Measurements from ENCODE around the gene PARD3B.

The PARD3B gene

DNA sequence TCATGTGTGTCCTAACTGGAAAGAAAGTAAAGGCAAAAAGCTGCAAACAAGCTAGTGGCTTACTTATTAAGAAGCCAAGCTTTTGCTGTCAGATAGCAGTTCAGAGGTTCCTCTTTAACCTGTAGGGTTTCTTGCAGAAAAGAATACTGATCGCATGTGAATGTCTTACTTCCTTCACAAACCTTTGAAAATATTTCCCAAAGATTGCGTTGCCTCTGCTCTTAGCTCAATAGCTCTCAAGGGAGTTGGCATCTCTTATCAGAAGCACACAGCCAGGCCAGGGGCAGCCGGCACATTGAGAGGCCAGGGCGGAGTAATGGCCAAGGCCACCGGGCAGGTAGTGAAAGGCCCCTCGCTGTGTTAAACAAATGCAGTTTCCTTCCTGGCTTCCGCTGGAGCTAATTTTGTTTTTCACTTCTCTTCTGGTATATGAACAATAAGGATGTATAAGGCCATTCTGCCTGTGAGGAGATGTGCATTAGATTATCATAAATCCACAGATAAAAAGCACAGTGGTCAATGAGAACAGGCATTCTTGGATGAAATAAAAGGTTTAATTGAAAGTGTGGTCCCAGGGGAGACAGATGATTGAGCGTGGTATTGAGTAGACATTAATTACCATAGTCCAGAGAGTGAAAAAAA is 594.7 kb downstream of the PARD3B start:
- no peak for DNase-seq (ENCODE audit: low read depth)

GRCh38 chr2:205141381-205141780 is 596.1 kb downstream of the PARD3B start:
- no peak for DNase-seq (ENCODE audit: low read depth)

DNA sequence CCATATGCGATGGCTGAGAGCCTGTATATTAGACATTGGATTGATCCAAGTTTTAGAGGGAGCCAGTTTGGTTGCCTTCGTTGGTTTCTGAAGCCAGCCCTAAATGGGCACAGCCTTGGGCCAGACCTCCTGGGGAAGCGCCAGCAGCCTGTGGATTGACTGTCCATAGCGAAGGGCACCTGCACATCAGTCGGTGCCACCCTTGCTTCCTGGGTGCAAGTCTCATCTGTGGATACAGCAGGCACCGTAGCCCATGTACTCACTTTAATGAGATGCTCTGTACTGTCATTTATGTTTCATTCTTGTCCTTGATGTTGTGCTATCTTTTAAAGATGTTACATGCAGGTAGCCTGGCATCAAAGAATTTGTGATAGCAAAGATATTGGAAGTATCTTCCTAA is 600.6 kb downstream of the PARD3B start:
- DNase-seq (ENCODE audit: low read depth): no peak

DNA sequence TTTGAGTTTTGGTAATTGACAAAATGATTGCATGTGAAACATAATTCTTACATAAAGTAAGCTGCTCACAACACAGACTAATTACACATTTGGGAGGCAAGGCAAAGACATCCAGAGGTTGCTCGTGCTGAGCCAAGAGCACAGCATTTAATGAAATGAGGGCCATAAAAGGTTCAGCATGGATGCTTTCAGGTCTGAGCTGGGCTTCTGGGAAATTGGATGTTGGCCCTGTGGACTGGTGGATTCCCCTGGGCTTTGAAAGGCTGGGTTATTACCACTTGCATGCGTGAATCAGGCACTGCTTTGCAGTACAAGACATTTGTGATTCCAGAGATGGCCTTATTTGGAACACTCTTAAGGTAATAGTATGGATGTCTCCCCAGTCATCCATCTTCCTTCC is 603.5 kb downstream of the PARD3B start:
- no peak for DNase-seq (ENCODE audit: low read depth)

DNA sequence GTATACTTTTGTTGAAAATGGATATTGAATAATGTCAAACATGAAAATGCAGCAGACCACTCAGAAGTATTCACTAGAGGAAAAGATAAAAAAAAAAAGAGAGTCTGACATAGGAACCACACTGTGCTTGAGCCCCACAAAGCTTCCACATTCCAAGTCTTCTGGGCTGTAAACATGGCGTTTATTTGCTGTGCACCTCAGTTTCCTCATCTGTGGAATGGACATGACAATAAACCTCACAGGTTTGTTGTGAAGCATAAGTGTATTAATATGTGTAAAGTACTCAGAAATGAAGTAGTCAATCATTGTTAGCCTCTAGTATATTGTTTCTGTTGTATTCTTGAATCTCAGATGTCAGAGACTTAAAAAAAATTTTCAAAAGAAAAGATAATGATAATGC is 611.2 kb downstream of the PARD3B start:
- no peak for DNase-seq (ENCODE audit: low read depth)

DNA sequence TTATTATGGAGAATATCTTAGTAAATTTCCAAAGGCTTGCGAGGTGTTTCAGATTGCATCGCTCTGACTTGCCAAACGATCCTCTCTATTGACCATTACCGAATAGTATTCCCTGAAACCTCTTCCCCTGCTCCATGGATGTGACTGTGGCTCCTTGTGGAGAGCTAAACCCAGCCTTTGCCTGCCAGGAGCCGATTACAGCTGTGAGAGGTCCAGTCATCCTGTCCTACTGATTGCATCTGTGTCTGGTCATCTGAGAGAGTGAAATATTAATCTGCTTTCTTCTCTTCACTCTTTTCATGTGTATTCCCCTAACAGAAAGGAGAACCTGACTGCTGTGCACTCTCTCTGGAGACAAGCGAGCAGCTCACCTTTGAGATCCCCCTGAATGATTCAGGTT is 613.1 kb downstream of the PARD3B start:
- no peak for DNase-seq (ENCODE audit: low read depth)

GRCh38 chr2:205161156-205161839 is 616.0 kb downstream of the PARD3B start:
- DNase-seq (ENCODE audit: low read depth): no peak

DNA sequence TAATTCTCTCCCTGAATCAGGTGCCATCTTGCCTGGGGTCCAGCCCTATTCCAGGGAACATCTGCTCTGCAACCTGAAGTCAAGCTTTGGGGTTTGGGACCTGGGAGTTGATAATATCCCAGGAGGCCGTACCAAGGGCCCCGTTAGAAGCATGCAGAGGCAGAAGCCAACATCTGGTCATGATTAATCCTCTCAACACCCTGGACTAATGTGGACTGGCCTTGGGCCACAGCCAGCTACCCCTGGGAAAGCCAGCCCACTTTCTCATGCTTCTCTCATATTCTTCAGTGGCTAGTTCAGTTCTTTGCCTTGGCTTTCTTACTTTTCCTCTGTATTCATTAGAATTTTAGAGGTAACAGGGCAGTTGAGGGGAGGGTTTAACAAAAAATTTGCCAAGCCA is 621.5 kb downstream of the PARD3B start:
- no peak for DNase-seq (ENCODE audit: low read depth)

DNA sequence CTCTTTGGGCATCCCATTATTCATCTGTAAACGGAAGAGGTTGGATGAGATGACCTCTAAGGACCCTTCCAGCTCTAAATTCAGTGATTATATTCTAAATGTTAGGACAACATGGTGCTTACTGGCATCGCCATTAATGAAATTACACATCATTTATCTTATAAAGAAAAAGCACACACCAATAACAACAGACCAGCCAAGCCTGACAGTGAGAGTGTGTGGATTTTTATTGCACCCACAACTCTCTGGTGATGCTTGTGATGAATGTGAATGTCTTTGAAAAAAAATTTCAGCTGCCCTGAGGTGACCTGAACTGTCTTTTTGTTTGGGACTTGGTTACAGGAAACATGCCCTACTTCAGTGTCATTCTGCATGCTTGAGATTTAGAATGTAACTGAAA is 623.7 kb downstream of the PARD3B start:
- no peak for DNase-seq (ENCODE audit: low read depth)

DNA sequence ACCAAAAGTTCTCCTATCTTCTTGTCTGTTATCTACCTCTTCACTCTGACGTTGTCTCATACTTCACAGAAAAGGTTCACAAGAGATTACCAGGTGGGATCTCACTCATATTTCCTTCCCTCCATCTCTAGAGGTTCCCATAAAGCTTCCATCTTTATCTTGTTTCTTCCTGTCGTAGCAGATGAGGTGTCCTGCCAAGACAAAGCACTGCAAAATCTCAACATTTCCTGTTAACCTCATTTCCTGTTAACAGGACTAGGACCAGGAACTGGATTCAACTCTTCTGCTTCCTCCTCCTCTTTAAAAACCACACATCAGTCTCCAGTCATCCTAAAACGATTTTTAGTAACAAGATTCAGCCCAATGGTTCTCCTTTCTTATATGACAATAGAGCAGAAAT is 624.2 kb downstream of the PARD3B start:
- DNase-seq (ENCODE audit: low read depth): no peak

DNA sequence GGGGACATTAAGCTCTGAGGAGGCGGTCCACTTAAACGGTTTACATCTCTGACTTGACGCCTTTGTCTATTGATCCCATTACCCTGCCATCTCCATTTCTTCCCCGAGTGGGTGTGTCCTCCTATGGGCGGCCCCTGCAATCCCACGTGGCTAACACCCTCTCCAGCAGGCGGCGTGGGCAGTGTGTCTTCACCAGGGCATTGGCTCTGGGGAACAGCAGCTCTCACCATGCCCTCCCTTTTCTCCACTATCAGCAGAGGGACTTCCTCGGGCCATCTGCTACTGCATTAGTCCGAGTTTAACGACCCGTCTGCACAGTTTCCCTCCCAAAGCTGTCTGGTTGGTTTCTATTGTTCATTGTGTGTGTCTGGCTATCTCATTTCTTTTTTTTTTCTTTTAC is 625.1 kb downstream of the PARD3B start:
- DNase-seq (ENCODE audit: low read depth): no peak

- DNase-seq (ENCODE audit: low read depth): no peak
Measured at GRCh38 chr2:205171261-205171940, 626.1 kb downstream of the PARD3B start.

DNA sequence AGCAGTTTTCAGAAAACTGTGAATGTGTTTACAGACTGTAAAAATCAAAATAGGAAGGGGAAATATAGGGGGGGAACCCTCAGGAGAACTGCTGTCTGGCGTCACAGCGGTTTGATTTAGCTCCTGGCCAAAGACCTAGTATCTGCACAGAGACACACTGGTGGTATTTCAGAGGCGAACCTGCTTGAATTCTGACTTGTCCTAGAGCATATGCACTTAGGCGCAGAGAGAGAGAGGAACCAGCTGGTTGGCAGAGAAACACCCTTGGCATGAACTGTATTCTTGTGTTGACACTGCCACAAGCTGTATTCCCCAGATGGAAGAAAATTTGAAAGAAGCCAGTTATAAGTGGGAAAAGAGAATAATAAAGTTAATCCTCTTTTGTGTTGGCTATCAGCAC is 630.6 kb downstream of the PARD3B start:
- no peak for DNase-seq (ENCODE audit: low read depth)

- DNase-seq (ENCODE audit: low read depth): no peak
Measured at GRCh38 chr2:205176546-205176945, 631.3 kb downstream of the PARD3B start.

- no peak for DNase-seq (ENCODE audit: low read depth)
Measured at GRCh38 chr2:205177546-205177945, 632.3 kb downstream of the PARD3B start.

DNA sequence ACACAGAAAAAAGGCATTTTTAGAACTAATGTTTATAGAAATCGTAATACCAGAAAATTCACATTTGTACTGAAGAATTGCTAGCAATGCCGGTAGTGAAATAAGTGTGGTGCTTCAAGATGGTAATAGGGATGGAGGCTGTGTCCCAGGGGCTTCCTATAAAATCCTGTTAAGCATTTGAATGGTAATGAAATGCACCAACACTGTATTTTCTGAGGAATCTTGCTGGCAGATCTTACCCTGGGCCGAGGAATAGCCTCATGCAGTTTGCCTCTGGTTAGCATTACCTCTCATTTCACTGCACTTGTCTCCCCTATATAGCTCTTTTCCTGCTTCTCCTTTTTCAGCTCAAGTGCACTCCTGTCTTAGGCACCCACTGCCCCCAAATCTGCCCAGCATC is 635.5 kb downstream of the PARD3B start:
- no peak for DNase-seq (ENCODE audit: low read depth)

DNA sequence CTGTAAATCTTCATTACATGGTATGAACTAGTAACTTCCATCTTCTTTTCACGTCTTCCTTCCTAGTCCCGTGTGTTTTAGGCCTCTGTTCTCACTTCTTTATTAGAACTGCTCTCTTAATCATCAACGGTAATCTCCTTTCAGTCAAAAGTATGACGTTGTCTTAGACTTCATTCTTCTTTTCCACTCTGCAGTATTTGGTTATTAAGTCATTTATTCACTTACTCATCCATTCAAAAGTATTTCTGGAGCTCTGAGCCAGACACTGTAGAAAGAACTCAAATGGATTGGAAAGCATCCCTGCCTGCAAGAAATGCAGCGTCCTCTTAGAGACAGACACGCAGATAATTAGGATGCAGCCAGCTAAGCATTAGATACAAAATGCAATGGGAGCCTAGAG is 642.5 kb downstream of the PARD3B start:
- DNase-seq (ENCODE audit: low read depth): no peak

DNA sequence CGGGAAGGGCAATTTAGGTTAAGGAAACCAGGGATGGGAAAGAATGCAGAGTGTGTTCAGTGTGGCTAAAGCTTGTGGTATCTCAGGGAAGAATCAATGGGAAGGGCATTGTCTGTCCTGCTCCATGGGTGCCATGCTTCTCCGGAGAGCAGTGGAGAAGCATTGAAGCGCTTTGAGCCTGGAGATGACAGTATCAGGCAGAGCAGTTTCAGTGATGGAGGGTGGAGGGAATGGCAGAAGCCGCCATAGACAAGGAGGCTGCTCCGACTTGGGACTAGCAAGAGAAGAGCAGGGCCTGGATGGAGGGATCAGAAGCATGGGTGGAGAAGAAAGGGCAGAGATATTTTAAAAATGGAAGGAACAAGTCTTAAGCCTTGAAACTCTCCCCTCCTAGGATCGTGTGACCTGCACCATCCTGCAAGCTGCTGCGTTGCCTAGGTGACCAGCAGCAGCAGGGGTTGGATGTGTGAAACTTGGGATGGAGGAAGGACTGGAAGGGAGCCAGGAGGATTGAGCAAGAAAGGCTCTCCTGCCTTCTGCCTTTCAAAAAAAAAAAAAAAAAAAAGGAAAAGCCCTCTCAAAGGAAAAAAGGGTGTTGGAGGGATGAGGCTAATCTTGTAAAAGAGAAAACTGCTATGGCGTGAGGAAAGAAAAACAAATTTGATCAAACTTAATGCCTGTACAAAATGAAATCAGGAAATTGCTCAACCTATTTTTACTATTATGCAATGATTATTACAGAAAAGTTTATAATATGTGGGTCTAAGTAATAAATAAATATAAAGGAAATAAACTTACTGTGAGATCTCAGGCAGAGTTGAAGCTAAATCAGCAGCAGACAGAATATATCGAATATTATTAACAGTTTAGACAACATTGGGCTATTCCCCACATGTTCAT is 643.2 kb downstream of the PARD3B start:
- no peak for DNase-seq (ENCODE audit: low read depth)

DNA sequence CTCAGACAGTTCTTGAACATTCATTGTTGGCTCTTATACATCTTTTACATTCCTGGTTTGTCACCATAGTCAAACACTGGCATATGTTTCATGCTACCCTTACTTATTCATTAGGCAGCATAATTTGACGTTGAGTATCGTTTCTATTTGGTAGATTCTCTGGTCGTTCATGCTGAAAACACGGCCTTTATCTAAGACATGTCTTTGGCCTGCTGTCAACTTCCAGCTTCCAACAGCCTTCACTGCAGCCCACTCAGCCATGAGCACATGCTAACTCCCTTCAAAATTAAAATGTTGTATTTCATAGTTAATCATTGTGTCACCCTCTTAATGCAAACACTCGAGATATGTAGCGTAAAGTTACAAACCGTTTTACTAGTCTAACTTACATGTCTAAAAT is 644.0 kb downstream of the PARD3B start:
- no peak for DNase-seq (ENCODE audit: low read depth)

DNA sequence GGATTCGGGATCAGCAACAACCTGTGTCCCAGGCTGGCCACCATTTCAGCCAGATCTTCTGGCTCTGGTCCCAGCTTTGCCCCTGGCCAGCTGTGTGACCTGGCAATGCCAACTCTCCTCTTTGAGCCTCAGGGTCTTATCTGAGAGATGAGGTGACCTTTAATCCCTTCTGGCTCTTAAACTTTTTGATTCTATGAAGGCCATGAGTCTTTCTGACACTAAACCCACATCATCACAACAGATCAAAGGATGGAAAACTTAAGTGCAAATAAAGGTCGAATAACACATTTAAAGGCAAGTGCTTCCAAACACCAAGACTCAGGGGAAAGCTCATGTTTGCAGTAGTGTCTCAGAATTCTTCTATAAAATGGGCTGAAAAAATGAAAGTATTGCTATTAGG is 645.3 kb downstream of the PARD3B start:
- no peak for DNase-seq (ENCODE audit: low read depth)

DNA sequence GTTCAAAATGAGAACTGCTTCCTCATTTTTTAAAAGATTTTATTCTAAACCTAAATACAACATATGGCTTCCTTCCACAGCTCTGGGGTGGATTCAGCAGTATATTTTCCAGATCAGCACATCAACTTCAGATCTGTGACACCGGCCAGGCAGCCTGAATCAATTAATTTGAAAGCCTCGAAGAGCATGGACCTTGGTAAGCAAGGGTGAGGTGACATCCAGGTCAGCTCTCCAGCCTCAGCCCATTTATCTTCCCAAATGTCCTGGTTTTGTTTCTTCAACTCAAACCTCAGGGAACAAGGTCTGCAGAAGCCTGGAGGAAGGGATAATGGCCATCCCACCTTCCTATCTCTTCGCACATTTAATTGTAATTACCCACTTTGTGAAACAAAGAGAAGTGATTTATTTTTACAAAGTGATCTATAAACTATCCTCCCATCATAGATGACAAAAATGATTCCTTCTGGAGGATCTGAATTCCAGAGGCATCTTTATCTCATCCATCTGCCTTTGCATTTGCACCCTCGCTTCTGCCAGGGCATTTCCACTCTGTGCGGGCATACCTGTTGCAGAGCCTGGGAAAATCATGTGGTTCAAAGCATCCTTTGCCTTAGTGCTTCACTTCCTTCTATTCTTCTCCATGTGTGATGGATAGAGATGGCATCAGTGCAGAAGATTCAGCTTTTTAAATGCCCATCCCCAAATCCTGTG is 648.0 kb downstream of the PARD3B start:
- DNase-seq (ENCODE audit: low read depth): no peak

DNA sequence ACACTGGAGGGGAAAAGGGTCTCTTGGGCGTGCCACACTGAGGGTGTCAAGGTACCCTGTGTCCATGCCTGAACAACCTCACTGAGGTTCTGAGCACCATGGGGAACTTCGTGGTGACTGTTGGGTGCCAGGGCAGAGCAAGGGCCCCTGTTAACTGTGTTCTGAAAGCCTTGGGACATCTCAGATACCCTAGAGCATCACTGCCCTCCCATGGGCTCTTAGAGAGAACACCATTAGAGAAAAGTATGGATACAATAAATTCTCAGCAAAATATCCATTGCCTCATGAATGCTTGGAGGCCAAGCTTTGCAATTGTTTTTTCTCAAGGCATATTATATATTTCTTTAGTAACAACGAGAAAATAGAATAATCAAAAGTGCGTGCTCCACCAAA is 648.6 kb downstream of the PARD3B start:
- DNase-seq (ENCODE audit: low read depth): no peak
